NK-92 treated with Interleukin-12 subunit alpha and Interleukin-12 subunit beta, amount 100 ng/mL, for 24 hours (cell line): ENCODE measurements around the gene ENAM.
"Not testable (repeated sequence)": the region's sequence is repeated elsewhere in the genome, so short reads cannot be mapped to it uniquely, and the experiment has no call there.

Experiments used
- DNase-seq: peaks from one replicate; lab custom pipeline; 2025; lab: John Stamatoyannopoulos, UW

Gene ENAM

GRCh38 chr4:70624226-70624793, 4.2 kb upstream of the ENAM start:
- no peak for DNase-seq

DNA sequence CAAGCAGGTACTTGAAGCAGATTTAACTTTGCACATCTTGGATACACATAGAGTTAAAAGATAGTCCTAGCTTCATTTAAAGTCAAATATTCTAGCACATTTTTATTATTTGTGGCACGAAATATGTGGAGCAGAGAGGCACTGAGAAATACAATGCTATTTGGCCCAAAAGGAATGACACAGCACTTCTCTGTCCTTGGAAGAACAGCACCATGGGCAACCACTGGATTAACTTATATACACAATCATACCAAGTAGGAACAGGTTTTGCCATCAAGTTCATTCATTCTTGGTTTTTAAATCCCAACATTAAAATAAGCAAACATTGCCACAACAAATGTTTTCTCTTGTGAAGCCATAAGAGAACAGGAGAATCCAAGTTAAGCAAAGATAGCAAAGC, 924 bp upstream of the ENAM start:
- DNase-seq: no peak

- no peak for DNase-seq
Observed at GRCh38 chr4:70629469-70630090, 1.0 kb downstream of the ENAM start.

GRCh38 chr4:70630162-70630561, 1.6 kb downstream of the ENAM start:
- DNase-seq: no peak

- no peak for DNase-seq
Observed at GRCh38 chr4:70632028-70632427, 3.5 kb downstream of the ENAM start.

DNA sequence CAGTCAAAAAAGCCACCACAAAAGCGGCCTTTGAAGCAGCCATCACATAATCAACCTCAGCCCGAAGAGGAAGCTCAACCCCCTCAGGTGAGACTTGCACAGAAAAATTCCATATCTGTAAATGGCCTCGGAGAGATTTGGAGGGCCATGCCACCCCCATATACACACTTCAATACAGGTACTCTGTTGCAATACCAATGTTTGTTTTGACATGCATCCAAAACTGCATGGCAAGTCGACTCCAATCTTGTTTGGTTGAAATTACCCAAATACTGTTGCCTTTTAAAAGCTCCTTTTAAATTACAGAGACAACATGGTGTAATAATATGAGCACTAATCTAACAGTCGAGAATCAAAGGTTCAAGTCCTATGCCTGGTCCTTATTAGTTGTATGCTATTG, 5.9 kb downstream of the ENAM start:
- DNase-seq: no peak

DNA sequence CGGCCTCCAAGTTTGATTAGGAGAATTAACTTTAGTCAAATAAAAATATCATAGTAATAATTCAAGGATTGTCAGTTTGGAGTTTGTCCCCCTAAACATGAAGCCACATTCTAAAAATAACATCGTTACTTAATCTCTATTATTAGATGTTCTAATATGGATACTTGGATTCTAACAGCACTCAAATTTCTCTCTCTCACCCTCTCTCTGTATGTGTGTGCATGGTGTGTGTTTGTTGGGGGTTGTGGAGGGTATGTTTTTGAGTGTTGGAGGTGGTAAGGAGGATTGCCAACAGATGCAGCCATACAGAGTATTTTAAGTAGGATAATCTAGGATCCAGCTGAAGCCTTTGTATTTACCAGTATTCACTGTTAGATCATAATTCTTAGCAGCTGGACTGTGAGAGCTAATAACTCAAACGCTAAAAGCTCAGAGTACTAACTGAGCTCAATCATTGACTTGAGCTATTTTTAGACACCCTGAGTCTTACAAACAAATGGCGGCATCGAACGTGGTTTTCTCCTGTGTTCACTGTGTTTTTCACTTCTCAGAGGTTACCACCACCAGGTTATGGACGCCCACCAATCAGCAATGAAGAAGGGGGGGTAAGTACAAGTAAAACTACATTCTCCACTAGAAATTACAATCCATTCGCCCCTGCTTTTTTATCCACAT, 8.8 kb downstream of the ENAM start:
- DNase-seq: no peak

- DNase-seq: no peak
Observed at GRCh38 chr4:70640192-70640591, 11.6 kb downstream of the ENAM start.

DNA sequence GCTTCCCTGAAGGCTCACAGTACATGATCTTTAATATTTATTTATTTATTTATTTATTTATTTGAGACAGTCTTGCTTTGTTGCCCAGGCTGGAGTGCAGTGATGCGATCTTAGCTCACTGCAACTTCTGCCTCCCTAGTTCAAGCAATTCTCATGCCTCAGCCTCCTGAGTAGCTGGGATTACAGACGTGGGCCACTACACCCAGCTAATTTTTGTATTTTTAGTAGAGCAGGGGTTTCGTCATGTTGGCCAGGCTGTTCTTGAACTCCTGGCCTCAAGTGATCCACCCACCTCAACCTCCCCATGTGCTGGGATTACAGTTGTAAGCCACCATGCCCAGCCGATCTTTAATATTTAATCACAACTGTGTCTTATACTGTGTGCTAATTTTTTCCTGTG, 22.2 kb downstream of the ENAM start:
- DNase-seq: not testable (repeated sequence)

- DNase-seq: no peak
Observed at GRCh38 chr4:70651864-70652506, 23.4 kb downstream of the ENAM start.

GRCh38 chr4:70654605-70655011, 26.1 kb downstream of the ENAM start:
- no peak for DNase-seq

GRCh38 chr4:70657326-70657725, 28.8 kb downstream of the ENAM start:
- no peak for DNase-seq

DNA sequence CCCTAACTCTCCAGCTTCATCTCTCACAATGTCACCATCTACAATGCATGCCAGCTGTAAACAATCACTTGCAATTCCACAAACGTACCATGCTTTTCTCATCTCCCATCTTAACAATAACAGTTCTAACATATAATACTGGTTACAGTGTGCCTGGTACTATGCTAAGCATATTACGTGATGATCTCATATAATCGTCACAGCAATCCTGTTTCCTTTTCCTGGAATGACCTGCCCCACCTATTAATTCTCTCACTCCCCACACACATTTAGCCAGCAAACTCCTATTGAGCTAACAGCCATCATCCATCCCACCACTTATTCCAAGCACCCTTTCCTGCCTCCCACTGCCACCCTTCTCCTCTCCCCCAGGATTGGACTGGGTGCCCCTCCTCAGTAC, 29.9 kb downstream of the ENAM start:
- DNase-seq: no peak

DNA sequence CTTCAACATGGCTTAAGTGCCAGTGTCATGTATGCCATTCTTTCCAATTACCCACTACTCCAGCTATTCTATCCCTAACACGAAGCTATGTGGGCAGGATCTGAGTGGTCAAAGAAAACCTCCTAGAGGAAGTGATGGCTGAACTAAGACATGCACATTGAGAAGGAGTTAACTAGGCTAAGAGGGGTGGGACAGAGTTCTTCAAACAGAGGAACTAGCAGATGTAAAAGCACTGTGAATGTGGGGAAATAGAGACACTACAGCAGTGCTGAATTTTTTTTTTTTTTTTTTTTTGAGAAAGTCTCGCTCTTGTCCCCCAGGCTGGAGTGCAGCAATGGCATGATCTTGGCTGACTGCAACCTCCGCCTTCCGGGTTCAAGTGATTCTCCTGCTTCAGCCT, 31.6 kb downstream of the ENAM start:
- no peak for DNase-seq

DNA sequence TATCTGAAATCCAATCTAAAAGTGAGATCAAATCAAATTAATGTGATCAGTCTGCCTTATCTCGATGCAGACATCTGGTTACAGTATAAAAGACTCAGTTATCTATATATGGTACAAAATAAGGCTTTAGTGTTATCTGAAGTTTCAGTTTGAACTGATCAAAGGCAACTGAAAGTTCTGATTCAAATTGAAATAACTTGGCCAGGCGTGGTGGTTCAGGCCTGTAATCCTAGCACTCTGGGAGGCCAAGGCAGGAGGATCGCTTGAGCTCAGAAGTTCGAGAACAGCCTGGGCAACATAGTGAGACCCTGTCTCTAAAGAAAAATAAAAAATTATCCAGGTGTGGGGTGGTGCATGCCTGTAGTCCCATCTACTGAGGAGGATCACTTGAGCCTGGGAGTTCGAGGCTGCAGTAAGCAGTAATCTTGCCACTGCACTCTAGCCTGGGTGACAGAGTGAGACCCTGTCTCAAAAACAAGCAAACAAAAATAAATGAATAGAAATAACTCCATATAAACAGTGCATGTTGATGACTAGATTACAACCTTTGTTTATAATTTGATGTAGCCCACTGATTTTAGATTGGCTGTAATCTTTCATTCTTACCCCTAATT, 32.9 kb downstream of the ENAM start:
- DNase-seq: not testable (repeated sequence)

GRCh38 chr4:70666369-70666768, 37.8 kb downstream of the ENAM start, which contains the start of gene JCHAIN:
JCHAIN (minus strand) TSS chr4:70666508; CDS start chr4:70666490, 18 bp downstream.
- no peak for DNase-seq

DNA sequence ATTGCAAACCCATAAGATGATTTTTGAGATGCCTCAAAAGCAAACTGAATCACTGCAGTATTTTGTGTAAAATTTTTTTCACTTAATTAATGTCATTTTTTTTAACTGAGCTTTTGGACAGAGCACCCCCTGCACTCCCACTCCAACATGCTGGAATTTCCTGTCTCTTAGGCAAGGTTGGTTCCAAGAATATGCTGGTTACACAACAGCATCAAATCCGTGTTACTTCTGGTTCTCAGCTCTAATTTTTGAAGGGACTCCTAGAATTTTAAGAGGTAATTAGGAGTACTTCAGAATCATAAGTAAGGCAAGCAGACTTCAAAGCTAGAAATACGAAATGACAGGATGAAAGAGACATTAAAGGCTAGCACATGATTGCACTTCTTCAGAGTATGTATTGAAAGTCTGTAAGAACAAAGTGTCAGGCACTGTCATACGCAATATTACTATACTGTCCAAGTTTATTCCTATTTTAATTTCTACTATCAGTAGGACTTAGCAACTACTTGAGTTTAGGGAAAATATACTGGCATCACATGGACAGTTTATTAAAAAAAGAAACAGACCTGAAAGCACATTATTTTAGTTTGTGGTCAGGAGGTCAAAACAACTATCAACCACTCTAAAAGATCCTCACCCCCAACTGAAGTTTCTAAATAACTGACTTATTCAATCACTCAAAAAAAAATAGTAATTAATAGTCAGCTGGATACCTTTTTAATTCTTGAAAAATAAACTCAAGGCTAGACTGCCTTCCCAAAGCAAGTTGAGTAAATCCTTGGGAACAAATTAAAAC, 39.4 kb downstream of the ENAM start:
- DNase-seq: no peak

- no peak for DNase-seq
Observed at GRCh38 chr4:70670332-70671014, 41.9 kb downstream of the ENAM start.

GRCh38 chr4:70671091-70671490, 42.5 kb downstream of the ENAM start:
- no peak for DNase-seq

- DNase-seq: no peak
Observed at GRCh38 chr4:70674191-70674590, 45.6 kb downstream of the ENAM start.

DNA sequence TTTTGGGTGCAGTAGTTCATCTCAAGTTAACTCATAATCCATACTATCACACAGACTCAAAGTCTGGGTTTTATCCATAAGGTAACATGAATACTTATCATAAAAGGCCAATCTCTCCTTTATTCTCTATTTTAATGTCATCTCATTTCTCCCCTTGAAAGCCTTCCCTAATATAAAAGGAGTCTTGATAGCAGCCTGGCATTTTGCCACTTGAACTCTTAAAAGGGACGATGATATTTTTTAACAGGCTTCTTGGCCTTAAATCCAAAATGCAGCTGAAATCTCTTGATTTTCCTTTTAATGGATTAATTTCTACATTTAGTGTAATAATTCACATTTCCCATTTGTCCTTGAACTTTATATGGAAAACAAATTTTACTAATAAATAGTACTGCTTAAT, 46.2 kb downstream of the ENAM start:
- DNase-seq: no peak
